H1 (cell line): ENCODE results near the gene ACAP2.

ENCODE experiments used
- CREB1 ChIP-seq: IDR thresholded peaks from 2 replicates; pipeline ENCODE4 v1.6.1; 2012; ENCODE audit warnings: inconsistent platforms
- CTCF ChIP-seq, 3 experiments: IDR thresholded peaks; 1 replicate in 2 of 3; 2 replicates in 1 of 3; pipeline versions ENCODE4 v1.5.1 to v1.6.1; 2011; ENCODE audit warnings: low read length in 3 of 3, mild to moderate bottlenecking in 3 of 3, inconsistent platforms in 2 of 3, low read depth in 1 of 3, moderate library complexity in 1 of 3; ENCODE audit not compliant: insufficient read depth in 1 of 3; ENCODE audit errors: control extremely low read depth in 1 of 3
- EP300 ChIP-seq, 2 experiments: IDR thresholded peaks; 1 replicate in 1 of 2; 2 replicates in 1 of 2; pipeline ENCODE4 v1.6.1; 2011 to 2012; ENCODE audit warnings: low read depth in 2 of 2, low read length in 2 of 2, mild to moderate bottlenecking in 2 of 2, borderline replicate concordance in 1 of 2, inconsistent platforms in 1 of 2, moderate library complexity in 1 of 2
- EZH2 ChIP-seq: fragments of 200-600 bp; sonication (generic); IDR thresholded peaks from 2 replicates; pipeline ENCODE4 v1.7.1; 2012; ENCODE audit warnings: low read depth, mild to moderate bottlenecking, moderate library complexity, low read length, inconsistent platforms; ENCODE audit not compliant: severe bottlenecking
- HDAC6 ChIP-seq: IDR thresholded peaks from one replicate; pipeline ENCODE4 v1.7.1; 2012; ENCODE audit warnings: low read depth, mild to moderate bottlenecking, inconsistent platforms, low read length, moderate library complexity
- POU5F1 ChIP-seq: IDR thresholded peaks from 2 replicates; pipeline ENCODE4 v1.6.1; 2011; ENCODE audit warnings: low read depth, mild to moderate bottlenecking, low read length, moderate library complexity
- RNF2 ChIP-seq: fragments of 200-900, 300-1000 bp; sonication (generic); IDR thresholded peaks from 2 replicates; pipeline ENCODE4 v1.7.1; 2016; ENCODE audit warnings: borderline replicate concordance, low read depth, mild to moderate bottlenecking, antibody characterized with exemption, low read length; ENCODE audit not compliant: poor library complexity, severe bottlenecking; ENCODE audit errors: missing control alignments

- TF ChIP-seq CTCF (IDR thresholded peaks at IDR 0.05; ENCODE audit: control extremely low read depth in 1 of 3, insufficient read depth in 1 of 3, low read depth in 1 of 3, low read length in 3 of 3) (no peak), CREB1 (no peak), EZH2 (no peak), POU5F1 (no peak), HDAC6 (no peak), EP300 (IDR thresholded peaks at IDR 0.05; ENCODE audit: borderline replicate concordance in 1 of 2, low read depth in 2 of 2, low read length in 2 of 2) (no peak), RNF2 (no peak)
Measured at GRCh38 chr3:195446359-195446758, 3.5 kb upstream of the ACAP2 start.
